ENCODE data around the gene SFRP4. TPM values are rescaled to one million over a fixed set of nuclear protein-coding genes. Genes with fewer than 3 reads are reported as not detected.

The SFRP4 gene
- total RNA-seq, 2 experiments from 2014 or later, result not detected

GRCh38 chr7:37912756-37913155 lies 3.9 kb downstream of the SFRP4 start:
- H3K36me3 Mint-ChIP-seq (ENCODE audit: low read depth), result no peaks in the 10 kb centered on the region
- peaks cover 9% of the 10 kb centered on the region for H3K4me1 ChIP-seq (ENCODE audit: insufficient read depth, low read length)
- H3K9me3 Mint-ChIP-seq, result no peaks in the 10 kb centered on the region
- peaks cover 8 to 23% of the 10 kb centered on the region in 2 experiments for H3K27me3 ChIP-seq (ENCODE audit: control insufficient read depth in 1 of 2, insufficient read depth in 2 of 2, low read length in 2 of 2)
- H3K27ac ChIP-seq (ENCODE audit: low read depth in 1 of 2, low read length in 2 of 2), result no peak overlapping the region
- H3K4me3 ChIP-seq (ENCODE audit: low read length), result no peak overlapping the region
- CTCF ChIA-PET, result interaction anchor here (1.3 kb wide), 1 partner anchor 12 kb away, joined by 3 read pairs; no protein-coding TSS in a partner anchor
- H3K4me3 Mint-ChIP-seq, result no peak overlapping the region
- peaks cover 0 to 8% of the 10 kb centered on the region in 2 experiments for H3K9me3 ChIP-seq (ENCODE audit: control insufficient read depth in 1 of 2, insufficient read depth in 1 of 2, low read length in 2 of 2)
- H3K27ac Mint-ChIP-seq, result no peak overlapping the region
- no peak for ATAC-seq (ENCODE audit: poor library complexity)
- no peaks in the 10 kb centered on the region for H3K36me3 ChIP-seq (ENCODE audit: insufficient read depth, low read length)
- peaks cover 13% of the 10 kb centered on the region for H3K4me1 Mint-ChIP-seq (ENCODE audit: low read depth)
- intact Hi-C loops (cut with DNase I, micrococcal nuclease), result no loop called here
- no peak for TF ChIP-seq CTCF (IDR thresholded peaks at IDR 0.05)
- peaks cover 56% of the 10 kb centered on the region for H3K27me3 Mint-ChIP-seq
- POLR2A ChIA-PET, result no interaction called here
- no peak for DNase-seq

GRCh38 chr7:37908221-37908788 lies 8.3 kb downstream of the SFRP4 start:
- no peaks in the 10 kb centered on the region for H3K4me1 ChIP-seq (ENCODE audit: insufficient read depth, low read length)
- Mint-ChIP-seq H3K9me3 (no peaks in the 10 kb centered on the region), H3K27ac (no peak overlapping the region), H3K4me1 (ENCODE audit: low read depth) (no peaks in the 10 kb centered on the region), H3K4me3 (no peak overlapping the region), H3K36me3 (ENCODE audit: low read depth) (no peaks in the 10 kb centered on the region), H3K27me3 (peaks cover 18% of the 10 kb centered on the region)
- H3K9me3 ChIP-seq (ENCODE audit: control insufficient read depth in 1 of 2, insufficient read depth in 1 of 2, low read length in 2 of 2), result no peaks in the 10 kb centered on the region
- CTCF ChIA-PET, result no interaction called here
- no peak overlapping the region for H3K4me3 ChIP-seq (ENCODE audit: low read length)
- H3K27me3 ChIP-seq (ENCODE audit: control insufficient read depth in 1 of 2, insufficient read depth in 2 of 2, low read length in 2 of 2), result peaks cover 0 to 2% of the 10 kb centered on the region in 2 experiments
- intact Hi-C loops (cut with DNase I, micrococcal nuclease), result no loop called here
- ATAC-seq (ENCODE audit: poor library complexity) (no peak), DNase-seq (no peak)
- TF ChIP-seq CTCF (IDR thresholded peaks at IDR 0.05), result no peak
- H3K36me3 ChIP-seq (ENCODE audit: insufficient read depth, low read length), result no peaks in the 10 kb centered on the region
- POLR2A ChIA-PET, result no interaction called here
- H3K27ac ChIP-seq (ENCODE audit: low read depth in 1 of 2, low read length in 2 of 2), result no peak overlapping the region

- Mint-ChIP-seq H3K4me1 (ENCODE audit: low read depth) (no peaks in the 10 kb centered on the region), H3K27me3 (peaks cover 4% of the 10 kb centered on the region), H3K36me3 (ENCODE audit: low read depth) (no peaks in the 10 kb centered on the region), H3K9me3 (no peaks in the 10 kb centered on the region), H3K4me3 (no peak overlapping the region), H3K27ac (no peak overlapping the region)
- Histone ChIP-seq H3K36me3 (ENCODE audit: insufficient read depth, low read length) (no peaks in the 10 kb centered on the region), H3K27me3 (ENCODE audit: control insufficient read depth in 1 of 2, insufficient read depth in 2 of 2, low read length in 2 of 2) (peaks cover 0 to 2% of the 10 kb centered on the region in 2 experiments), H3K4me1 (ENCODE audit: insufficient read depth, low read length) (no peaks in the 10 kb centered on the region), H3K4me3 (ENCODE audit: low read length) (no peak overlapping the region), H3K9me3 (ENCODE audit: control insufficient read depth in 1 of 2, insufficient read depth in 1 of 2, low read length in 2 of 2) (no peaks in the 10 kb centered on the region), H3K27ac (ENCODE audit: low read depth in 1 of 2, low read length in 2 of 2) (no peak overlapping the region)
- POLR2A ChIA-PET, result no interaction called here
- ATAC-seq (ENCODE audit: poor library complexity), result no peak
- intact Hi-C loops (cut with DNase I, micrococcal nuclease), result no loop called here
- DNase-seq, result no peak
- CTCF ChIA-PET, result interaction anchor here (1.0 kb wide), 1 partner anchor 11 kb away, joined by 3 read pairs; no protein-coding TSS in a partner anchor
- TF ChIP-seq CTCF (IDR thresholded peaks at IDR 0.05), result no peak
Observed at GRCh38 chr7:37901890-37902524, 14.6 kb downstream of the SFRP4 start.
